ENCODE results near the gene LHFPL2. TPM values are rescaled to one million over a fixed set of nuclear protein-coding genes. Genes with fewer than 3 reads are reported as not detected.

LHFPL2 gene
- total and polyA plus RNA-seq, 2 donors (not counting 1 experiment from before 2014, with no cell fraction given), result 3.8 to 35.5 TPM

DNA sequence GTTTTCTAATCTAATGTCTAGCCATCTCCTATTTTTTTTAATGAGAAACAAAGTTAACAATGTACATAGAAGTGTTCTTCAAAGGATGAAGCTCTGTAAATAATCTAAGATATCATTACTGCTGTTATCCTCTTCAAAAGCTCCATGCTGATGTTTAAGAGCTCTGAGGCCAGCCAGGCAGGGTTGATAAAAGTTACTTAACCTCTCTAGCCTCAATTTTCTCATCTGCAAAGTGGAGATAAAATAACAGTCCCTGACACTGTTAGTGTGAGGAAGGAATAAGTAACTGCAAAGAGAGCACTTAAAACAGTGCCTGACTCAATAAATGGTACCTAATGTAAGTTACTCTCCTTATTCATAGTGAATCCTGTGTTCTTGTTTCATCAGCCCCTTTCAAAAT lies 60.1 kb downstream of the LHFPL2 start:
- CTCF ChIA-PET, result no interaction called here
- DNase-seq, result no peak
- no peaks in the 10 kb centered on the region for H3K27me3 Mint-ChIP-seq

DNA sequence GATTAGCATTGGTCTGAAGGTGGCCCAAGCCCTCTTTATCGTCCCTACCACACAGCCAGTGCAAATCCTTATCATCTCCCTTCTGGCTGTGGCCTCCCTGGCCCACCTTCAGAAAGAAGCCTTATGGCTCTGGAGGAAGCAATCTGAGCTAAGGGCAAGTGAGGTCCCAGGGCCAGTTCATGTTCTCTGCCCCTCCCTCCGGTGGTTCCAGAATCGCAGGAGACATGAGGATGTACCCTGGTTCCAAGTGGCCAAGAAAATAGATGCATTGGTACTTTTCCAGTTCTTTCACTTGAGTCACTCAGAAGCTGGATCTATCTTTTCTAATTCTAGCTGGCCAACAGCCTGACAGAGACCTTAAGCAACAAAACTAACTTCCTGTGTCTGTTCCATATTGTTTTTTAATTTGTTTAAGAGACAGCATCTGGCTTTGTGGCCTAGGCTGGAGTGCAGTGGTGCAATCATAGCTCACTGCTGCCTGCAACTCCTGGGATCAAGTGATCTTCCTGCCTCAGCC lies 60.7 kb downstream of the LHFPL2 start:
- peaks cover 8 to 9% of the 10 kb centered on the region in 2 donors for H3K4me1 ChIP-seq (ENCODE audit: control insufficient read depth in 2 of 2, insufficient read depth in 2 of 2, low read length in 2 of 2)
- Mint-ChIP-seq H3K9me3 (ENCODE audit: insufficient read depth) (no peaks in the 10 kb centered on the region), H3K27ac (no peak overlapping the region), H3K27me3 (no peaks in the 10 kb centered on the region), H3K4me1 (peaks cover 13% of the 10 kb centered on the region), H3K4me3 (no peak overlapping the region)
- WGBS (ENCODE audit: insufficient coverage), result 96% methylated on average over 3 of the region's 3 CpGs
- ATAC-seq (ENCODE audit: low read depth) (no peak), DNase-seq (no peak)
- POLR2A ChIA-PET, result no interaction called here
- peaks cover 0 to 1% of the 10 kb centered on the region in 2 experiments for H3K36me3 ChIP-seq (replicated peaks in 1 of 2; ENCODE audit: control extremely low read depth in 1 of 2, control insufficient read depth in 1 of 2, extremely low read depth in 1 of 2, insufficient read depth in 2 of 2, low read length in 1 of 2)
- TF ChIP-seq, protein P1, sequence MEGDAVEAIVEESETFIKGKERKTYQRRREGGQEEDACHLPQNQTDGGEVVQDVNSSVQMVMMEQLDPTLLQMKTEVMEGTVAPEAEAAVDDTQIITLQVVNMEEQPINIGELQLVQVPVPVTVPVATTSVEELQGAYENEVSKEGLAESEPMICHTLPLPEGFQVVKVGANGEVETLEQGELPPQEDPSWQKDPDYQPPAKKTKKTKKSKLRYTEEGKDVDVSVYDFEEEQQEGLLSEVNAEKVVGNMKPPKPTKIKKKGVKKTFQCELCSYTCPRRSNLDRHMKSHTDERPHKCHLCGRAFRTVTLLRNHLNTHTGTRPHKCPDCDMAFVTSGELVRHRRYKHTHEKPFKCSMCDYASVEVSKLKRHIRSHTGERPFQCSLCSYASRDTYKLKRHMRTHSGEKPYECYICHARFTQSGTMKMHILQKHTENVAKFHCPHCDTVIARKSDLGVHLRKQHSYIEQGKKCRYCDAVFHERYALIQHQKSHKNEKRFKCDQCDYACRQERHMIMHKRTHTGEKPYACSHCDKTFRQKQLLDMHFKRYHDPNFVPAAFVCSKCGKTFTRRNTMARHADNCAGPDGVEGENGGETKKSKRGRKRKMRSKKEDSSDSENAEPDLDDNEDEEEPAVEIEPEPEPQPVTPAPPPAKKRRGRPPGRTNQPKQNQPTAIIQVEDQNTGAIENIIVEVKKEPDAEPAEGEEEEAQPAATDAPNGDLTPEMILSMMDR (IDR thresholded peaks at IDR 0.05), result no peak
- TF ChIP-seq EZH2 (IDR thresholded peaks at IDR 0.05; ENCODE audit: borderline replicate concordance, insufficient read depth, low read depth, low read length, poor library complexity, severe bottlenecking), result no peak
- H3K4me3 ChIP-seq (ENCODE audit: control extremely low read depth in 1 of 5, extremely low read depth in 1 of 5, insufficient read depth in 1 of 5, low read depth in 2 of 5, low read length in 4 of 5), result no peak overlapping the region
- H3K9ac ChIP-seq (ENCODE audit: low read length), result no peak overlapping the region
- peaks cover 0 to 8% (median 0%) of the 10 kb centered on the region in 3 donors for H3K9me3 ChIP-seq (ENCODE audit: control extremely low read depth in 1 of 3, control insufficient read depth in 2 of 3, insufficient read depth in 1 of 3, low read length in 2 of 3)
- H3K27ac ChIP-seq (ENCODE audit: low read length in 2 of 2), result no peak overlapping the region
- intact Hi-C loops (cut with micrococcal nuclease), result no loop called here
- H2AFZ ChIP-seq (ENCODE audit: insufficient read depth, low read depth, low read length, poor library complexity, severe bottlenecking), result no peak overlapping the region
- no peaks in the 10 kb centered on the region for H3K79me2 ChIP-seq (ENCODE audit: control insufficient read depth, insufficient read depth, low read length)
- no peaks in the 10 kb centered on the region for H3K27me3 ChIP-seq (replicated peaks in 1 of 4; ENCODE audit: control extremely low read depth in 1 of 4, control insufficient read depth in 3 of 4, insufficient read depth in 4 of 4, low read length in 3 of 4)
- no peaks in the 10 kb centered on the region for H4K20me1 ChIP-seq (ENCODE audit: control insufficient read depth, insufficient read depth, low read length, poor library complexity, severe bottlenecking)
- CTCF ChIA-PET, result no interaction called here
- no peak overlapping the region for H3K4me2 ChIP-seq (replicated peaks; ENCODE audit: low read depth, low read length, poor library complexity, severe bottlenecking)

More for the DNA sequence above, 60.1 kb downstream of the LHFPL2 start:
- no peak overlapping the region for H3K9ac ChIP-seq (ENCODE audit: low read length)
- H3K79me2 ChIP-seq (ENCODE audit: control insufficient read depth, insufficient read depth, low read length), result no peaks in the 10 kb centered on the region
- H3K4me2 ChIP-seq (replicated peaks; ENCODE audit: low read depth, low read length, poor library complexity, severe bottlenecking), result no peak overlapping the region
- TF ChIP-seq, protein P1 (IDR thresholded peaks at IDR 0.05), result no peak
- no peak for TF ChIP-seq EZH2 (IDR thresholded peaks at IDR 0.05; ENCODE audit: borderline replicate concordance, insufficient read depth, low read depth, low read length, poor library complexity, severe bottlenecking)
- intact Hi-C loops (cut with micrococcal nuclease), result no loop called here
- H4K20me1 ChIP-seq (ENCODE audit: control insufficient read depth, insufficient read depth, low read length, poor library complexity, severe bottlenecking), result no peaks in the 10 kb centered on the region
- H3K9me3 ChIP-seq (ENCODE audit: control extremely low read depth in 1 of 3, control insufficient read depth in 2 of 3, insufficient read depth in 1 of 3, low read length in 2 of 3), result peaks cover 0 to 8% (median 0%) of the 10 kb centered on the region in 3 donors
- H3K27ac Mint-ChIP-seq, result no peak overlapping the region
- H3K4me1 Mint-ChIP-seq, result peaks cover 17% of the 10 kb centered on the region
- no peak overlapping the region for H2AFZ ChIP-seq (ENCODE audit: insufficient read depth, low read depth, low read length, poor library complexity, severe bottlenecking)
- no peak overlapping the region for H3K4me3 ChIP-seq (ENCODE audit: control extremely low read depth in 1 of 5, extremely low read depth in 1 of 5, insufficient read depth in 1 of 5, low read depth in 2 of 5, low read length in 4 of 5)
- no peak overlapping the region for H3K27ac ChIP-seq (ENCODE audit: low read length in 2 of 2)
- no peak overlapping the region for H3K4me3 Mint-ChIP-seq
- no peaks in the 10 kb centered on the region for H3K27me3 ChIP-seq (replicated peaks in 1 of 4; ENCODE audit: control extremely low read depth in 1 of 4, control insufficient read depth in 3 of 4, insufficient read depth in 4 of 4, low read length in 3 of 4)
- POLR2A ChIA-PET, result no interaction called here
- H3K9me3 Mint-ChIP-seq (ENCODE audit: insufficient read depth), result no peaks in the 10 kb centered on the region
- ATAC-seq (ENCODE audit: low read depth), result no peak
- H3K36me3 ChIP-seq (replicated peaks in 1 of 2; ENCODE audit: control extremely low read depth in 1 of 2, control insufficient read depth in 1 of 2, extremely low read depth in 1 of 2, insufficient read depth in 2 of 2, low read length in 1 of 2), result peaks cover 0 to 1% of the 10 kb centered on the region in 2 experiments
- H3K4me1 ChIP-seq (ENCODE audit: control insufficient read depth in 2 of 2, insufficient read depth in 2 of 2, low read length in 2 of 2), result peaks cover 9 to 10% of the 10 kb centered on the region in 2 donors
